Duodenal mucosa (tissue), 2 donors: ENCODE measurements around the gene DBNL.

Source experiments
- H3K27ac ChIP-seq: one replicate; pipeline ENCODE4 v1.7.0; 2013; ENCODE audit warnings: low read depth, low read length
- H3K27me3 ChIP-seq, 2 donors: one replicate each; pipeline ENCODE4 v1.7.0; 2013; ENCODE audit warnings: low read length in 2 of 2, control low read depth in 1 of 2; ENCODE audit not compliant: insufficient read depth in 2 of 2, control insufficient read depth in 1 of 2
- H3K36me3 ChIP-seq, 2 donors: one replicate each; pipeline ENCODE4 v1.7.0; 2013; ENCODE audit warnings: low read length in 2 of 2, control low read depth in 1 of 2; ENCODE audit not compliant: insufficient read depth in 2 of 2, control insufficient read depth in 1 of 2
- H3K4me1 ChIP-seq, 2 donors: one replicate each; pipeline ENCODE4 v1.7.0; 2013; ENCODE audit warnings: low read length in 2 of 2, control low read depth in 1 of 2; ENCODE audit not compliant: insufficient read depth in 2 of 2, control insufficient read depth in 1 of 2
- H3K4me3 ChIP-seq, 2 donors: one replicate each; pipeline ENCODE4 v1.7.0; 2013; ENCODE audit warnings: low read length in 2 of 2, low read depth in 1 of 2
- H3K9ac ChIP-seq, 2 donors: one replicate each; pipeline ENCODE4 v1.7.0; 2013; ENCODE audit warnings: low read length in 2 of 2, low read depth in 1 of 2
- H3K9me3 ChIP-seq, 2 donors: one replicate each; pipeline ENCODE4 v1.7.0; 2013; ENCODE audit warnings: low read length in 2 of 2, control low read depth in 1 of 2; ENCODE audit not compliant: control insufficient read depth in 1 of 2

DBNL gene

DNA sequence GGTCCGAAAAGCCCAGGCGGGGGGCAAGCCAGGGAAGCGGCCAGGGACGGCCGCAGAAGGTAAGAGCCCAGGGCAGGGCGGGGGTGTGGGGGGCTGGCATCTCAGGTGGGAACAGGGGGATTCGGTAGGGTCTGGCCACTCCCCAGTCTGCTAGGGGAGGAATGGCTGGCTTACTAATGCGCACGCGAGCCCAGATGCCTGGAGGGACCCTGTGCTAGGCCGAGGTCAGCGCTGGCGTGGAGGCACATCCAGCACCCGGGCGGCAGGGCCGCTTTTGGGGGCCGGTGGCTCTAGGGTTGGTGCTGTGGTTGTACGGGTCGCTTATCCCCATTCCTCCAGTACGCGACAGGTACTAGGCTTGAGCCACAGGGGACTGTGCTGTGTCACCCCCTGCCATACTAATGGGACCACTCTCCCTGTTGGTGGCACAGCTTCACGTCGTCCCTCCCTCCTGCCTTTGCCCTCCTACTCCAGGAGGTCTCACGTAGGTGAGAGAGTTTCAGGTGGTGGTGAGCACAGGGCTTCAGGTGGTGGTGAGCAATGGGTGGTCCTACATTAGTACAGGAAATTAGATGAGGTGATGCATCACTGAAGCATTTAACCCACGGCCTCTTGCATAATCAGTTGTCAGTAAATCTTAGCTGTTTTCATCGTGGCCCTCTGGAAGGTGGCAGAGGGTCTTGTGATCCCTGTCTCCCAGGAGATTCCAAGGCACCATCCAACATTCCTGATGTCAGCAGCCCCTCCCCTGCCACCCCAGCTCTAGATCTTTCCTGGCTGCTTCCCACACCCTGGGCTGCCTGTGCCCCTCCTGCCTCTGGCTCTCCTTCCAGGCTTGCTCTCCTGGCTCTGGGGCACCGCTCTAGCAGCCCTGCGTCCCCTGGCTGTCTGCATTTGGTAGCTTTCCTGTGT is 60.6 kb downstream of the DBNL start:
- Histone ChIP-seq H3K4me1 (peaks cover 0 to 6% of the 10 kb centered on the region in 2 donors), H3K4me3 (peak overlapping the region; percentile 54 to 62), H3K36me3 (no peaks in the 10 kb centered on the region), H3K9ac (peak overlapping the region in 1 of 2 donors; percentile 29), H3K27ac (peak overlapping the region; percentile 36), H3K9me3 (no peaks in the 10 kb centered on the region), H3K27me3 (peaks cover 13 to 20% of the 10 kb centered on the region in 2 donors)

- peak overlapping the region in 1 of 2 donors; percentile 62 for H3K4me3 ChIP-seq
- peak overlapping the region in 1 of 2 donors; percentile 29 for H3K9ac ChIP-seq
- H3K27me3 ChIP-seq = peaks cover 13 to 20% of the 10 kb centered on the region in 2 donors
- H3K9me3 ChIP-seq = no peaks in the 10 kb centered on the region
- no peak overlapping the region for H3K27ac ChIP-seq
- H3K4me1 ChIP-seq = peaks cover 0 to 6% of the 10 kb centered on the region in 2 donors
- no peaks in the 10 kb centered on the region for H3K36me3 ChIP-seq
These were observed 61.3 kb downstream of the DBNL start for GRCh38 chr7:44105832-44106231.

- H3K27ac ChIP-seq = no peak overlapping the region
- H3K9me3 ChIP-seq = no peaks in the 10 kb centered on the region
- H3K36me3 ChIP-seq = no peaks in the 10 kb centered on the region
- peaks cover 13 to 20% of the 10 kb centered on the region in 2 donors for H3K27me3 ChIP-seq
- no peak overlapping the region for H3K4me3 ChIP-seq
- H3K4me1 ChIP-seq = peaks cover 0 to 6% of the 10 kb centered on the region in 2 donors
- no peak overlapping the region for H3K9ac ChIP-seq
These were observed 62.0 kb downstream of the DBNL start for GRCh38 chr7:44106311-44107065.

GRCh38 chr7:44107116-44107960 is 62.8 kb downstream of the DBNL start:
- H3K4me1 ChIP-seq = peaks cover 0 to 6% of the 10 kb centered on the region in 2 donors

GRCh38 chr7:44107961-44108767 is 63.7 kb downstream of the DBNL start:
- Histone ChIP-seq H3K27me3 (peaks cover 12 to 18% of the 10 kb centered on the region in 2 donors), H3K36me3 (no peaks in the 10 kb centered on the region), H3K4me3 (no peak overlapping the region), H3K27ac (no peak overlapping the region), H3K4me1 (peaks cover 0 to 6% of the 10 kb centered on the region in 2 donors), H3K9me3 (no peaks in the 10 kb centered on the region), H3K9ac (no peak overlapping the region)

More at GRCh38 chr7:44107116-44107960, 62.8 kb downstream of the DBNL start:
- Histone ChIP-seq H3K4me3 (no peak overlapping the region), H3K9ac (no peak overlapping the region), H3K27ac (no peak overlapping the region), H3K27me3 (peaks cover 13 to 20% of the 10 kb centered on the region in 2 donors), H3K9me3 (no peaks in the 10 kb centered on the region), H3K36me3 (no peaks in the 10 kb centered on the region)

DNA sequence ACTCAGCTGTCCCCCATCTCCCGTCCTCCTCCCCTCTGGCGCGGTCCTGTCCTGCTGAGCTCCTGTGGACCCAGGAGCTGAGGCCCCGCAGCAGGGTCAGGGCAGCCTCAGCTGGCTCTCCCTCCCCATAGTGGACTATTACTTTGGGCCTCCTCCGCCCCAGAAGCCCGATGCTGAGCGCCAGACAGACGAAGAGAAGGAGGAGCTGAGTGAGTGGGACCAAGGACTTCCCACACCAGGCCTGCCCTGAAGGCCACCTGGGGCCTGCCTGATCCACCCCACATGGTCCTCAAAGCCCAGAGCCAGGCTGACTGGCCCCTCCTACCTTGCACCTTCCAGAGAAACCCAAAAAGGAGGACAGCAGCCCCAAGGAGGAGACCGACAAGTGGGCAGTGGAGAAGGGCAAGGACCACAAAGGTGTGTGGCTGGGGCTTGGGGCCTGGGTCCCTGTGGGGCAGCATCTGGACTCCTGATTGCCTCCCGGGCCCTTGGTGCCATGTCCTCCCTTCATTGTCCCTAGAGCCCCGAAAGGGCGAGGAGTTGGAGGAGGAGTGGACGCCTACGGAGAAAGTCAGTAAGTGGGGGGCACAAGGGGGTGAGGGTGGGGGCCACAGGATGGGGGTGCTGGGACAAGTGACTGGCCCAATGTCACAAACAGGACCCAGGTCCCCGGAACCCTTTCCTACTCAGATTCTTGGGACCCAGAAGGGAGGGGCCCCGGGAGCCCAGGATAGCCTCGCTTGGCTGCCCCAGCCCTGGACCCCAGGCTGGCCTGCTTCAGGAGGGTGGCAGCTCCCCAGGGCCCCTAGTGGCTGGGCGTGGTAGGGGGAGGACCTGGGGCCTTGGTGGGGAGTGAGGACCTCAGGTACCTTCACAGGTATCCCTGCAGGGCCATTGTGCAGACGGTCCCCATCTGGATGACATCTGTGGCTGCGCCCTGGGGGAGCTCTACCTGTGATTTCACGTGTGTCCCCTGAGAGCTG is 64.6 kb downstream of the DBNL start:
- no peak overlapping the region for H3K27ac ChIP-seq
- H3K4me1 ChIP-seq = peaks cover 0 to 6% of the 10 kb centered on the region in 2 donors
- H3K9ac ChIP-seq = no peak overlapping the region
- H3K9me3 ChIP-seq = no peaks in the 10 kb centered on the region
- no peak overlapping the region for H3K4me3 ChIP-seq
- peaks cover 0 to 3% of the 10 kb centered on the region in 2 donors for H3K36me3 ChIP-seq
- peaks cover 5 to 11% of the 10 kb centered on the region in 2 donors for H3K27me3 ChIP-seq

GRCh38 chr7:44109991-44110390 is 65.5 kb downstream of the DBNL start:
- no peak overlapping the region for H3K4me3 ChIP-seq
- no peaks in the 10 kb centered on the region for H3K9me3 ChIP-seq
- H3K9ac ChIP-seq = no peak overlapping the region
- H3K27me3 ChIP-seq = peaks cover 3 to 6% of the 10 kb centered on the region in 2 donors
- peaks cover 0 to 6% of the 10 kb centered on the region in 2 donors for H3K4me1 ChIP-seq
- H3K36me3 ChIP-seq = peaks cover 4 to 7% of the 10 kb centered on the region in 2 donors
- no peak overlapping the region for H3K27ac ChIP-seq

DNA sequence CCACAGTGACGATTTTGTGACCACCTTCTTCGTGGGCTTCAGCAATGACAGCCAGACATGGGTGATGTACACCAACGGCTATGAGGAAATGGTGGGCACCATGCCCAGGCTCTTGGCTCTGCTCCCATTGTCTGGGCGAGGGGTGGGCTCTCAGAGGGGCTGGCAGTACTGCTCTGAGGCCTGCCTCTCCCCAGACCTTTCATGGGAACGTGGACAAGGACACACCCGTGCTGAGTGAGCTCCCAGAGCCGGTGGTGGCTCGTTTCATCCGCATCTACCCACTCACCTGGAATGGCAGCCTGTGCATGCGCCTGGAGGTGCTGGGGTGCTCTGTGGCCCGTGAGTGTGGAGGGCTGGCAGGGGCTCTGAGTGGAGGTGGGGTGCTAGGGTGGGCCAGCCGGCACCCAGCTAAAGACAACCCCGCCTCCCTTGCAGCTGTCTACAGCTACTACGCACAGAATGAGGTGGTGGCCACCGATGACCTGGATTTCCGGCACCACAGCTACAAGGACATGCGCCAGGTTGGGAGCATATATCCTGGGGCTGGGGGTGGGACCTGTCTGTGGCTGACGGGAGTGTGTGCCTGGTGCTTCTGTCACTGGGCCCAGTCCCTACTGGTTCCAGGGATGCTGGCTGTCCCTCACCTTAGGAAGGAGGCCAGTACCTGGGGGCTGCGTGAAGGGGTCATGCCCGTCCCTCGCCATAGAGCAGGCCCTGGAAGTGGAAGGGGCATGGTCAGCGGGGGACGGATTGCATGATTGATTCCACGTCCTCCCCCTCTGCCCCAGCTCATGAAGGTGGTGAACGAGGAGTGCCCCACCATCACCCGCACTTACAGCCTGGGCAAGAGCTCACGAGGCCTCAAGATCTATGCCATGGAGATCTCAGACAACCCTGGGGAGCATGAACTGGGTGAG is 66.5 kb downstream of the DBNL start:
- no peaks in the 10 kb centered on the region for H3K9me3 ChIP-seq
- no peak overlapping the region for H3K4me3 ChIP-seq
- H3K9ac ChIP-seq = no peak overlapping the region
- H3K36me3 ChIP-seq = peaks cover 8 to 15% of the 10 kb centered on the region in 2 donors
- H3K4me1 ChIP-seq = no peaks in the 10 kb centered on the region
- H3K27me3 ChIP-seq = no peaks in the 10 kb centered on the region
- H3K27ac ChIP-seq = no peak overlapping the region
